GM23338 (cell line): Measurements from ENCODE around the gene SNRPD3. TPM values are rescaled to one million over a fixed set of nuclear protein-coding genes. Genes with fewer than 3 reads are reported as not detected.

Experiments
- ATAC-seq: fragments of 200-7000 bp; cut with Tn5 transposase; 3 replicates; pipeline ENCODE4 v1.9.1; 2020
- DNase-seq: peaks from one replicate; pipeline ENCODE4 v3.0.0-alpha.2; 2015; ENCODE audit warnings: low spot score
- H2AFZ ChIP-seq: fragments of 200-600 bp; sonication (generic); 2 replicates; pipeline ENCODE4 v1.8.0; 2016; ENCODE audit warnings: antibody characterized with exemption, mild to moderate bottlenecking, moderate library complexity
- H3F3A ChIP-seq: fragments of 200-600 bp; sonication (generic); replicated peaks from 2 replicates; pipeline ENCODE4 v1.8.0; 2017; ENCODE audit warnings: antibody characterized with exemption, mixed run types, low read depth
- H3K27ac ChIP-seq: fragments of 200-600 bp; sonication (generic); 2 replicates; pipeline ENCODE4 v1.6.1; 2016; ENCODE audit warnings: low read depth
- H3K27me3 ChIP-seq: fragments of 200-600 bp; sonication (generic); 2 replicates; pipeline ENCODE4 v1.8.0; 2016; ENCODE audit warnings: mild to moderate bottlenecking, mixed run types, moderate library complexity; ENCODE audit not compliant: insufficient read depth
- H3K36me3 ChIP-seq: fragments of 200-600 bp; sonication (generic); 2 replicates; pipeline ENCODE4 v1.8.0; 2016; ENCODE audit warnings: mild to moderate bottlenecking; ENCODE audit not compliant: insufficient read depth
- H3K4me1 ChIP-seq: fragments of 200-600 bp; sonication (generic); 2 replicates; pipeline ENCODE4 v1.8.0; 2016; ENCODE audit warnings: mild to moderate bottlenecking, moderate library complexity; ENCODE audit not compliant: insufficient read depth
- H3K4me2 ChIP-seq: fragments of 200-600 bp; sonication (generic); 2 replicates; pipeline ENCODE4 v1.7.1; 2017; ENCODE audit warnings: mixed run types
- H3K4me3 ChIP-seq: fragments of 200-600 bp; sonication (generic); 2 replicates; pipeline ENCODE4 v1.6.1; 2016; ENCODE audit warnings: mixed run types
- H3K79me2 ChIP-seq: fragments of 200-600 bp; sonication (generic); replicated peaks from 2 replicates; pipeline ENCODE4 v1.8.0; 2017; ENCODE audit warnings: mild to moderate bottlenecking; ENCODE audit not compliant: insufficient read depth
- H3K9me2 ChIP-seq: fragments of 200-600 bp; sonication (generic); 2 replicates; pipeline ENCODE4 v1.8.0; 2017; ENCODE audit not compliant: insufficient read depth
- H4K20me1 ChIP-seq: fragments of 200-600 bp; sonication (generic); replicated peaks from 2 replicates; pipeline ENCODE4 v1.8.0; 2017; ENCODE audit warnings: mild to moderate bottlenecking; ENCODE audit not compliant: insufficient read depth
- H3K27ac Mint-ChIP-seq: 2 replicates; pipeline ENCODE4 v1.8.0; 2020; ENCODE audit warnings: inconsistent platforms, mild to moderate bottlenecking, moderate library complexity, mixed read lengths
- H3K27me3 Mint-ChIP-seq: 3 replicates; pipeline ENCODE4 v1.8.0; 2022; ENCODE audit warnings: low read depth, mild to moderate bottlenecking, moderate library complexity, mixed read lengths, inconsistent platforms; ENCODE audit not compliant: insufficient read depth, poor library complexity
- H3K36me3 Mint-ChIP-seq: 3 replicates; pipeline ENCODE4 v1.8.0; 2021; ENCODE audit warnings: low read depth, mild to moderate bottlenecking, inconsistent platforms, moderate library complexity, mixed read lengths
- H3K4me1 Mint-ChIP-seq: 3 replicates; pipeline ENCODE4 v1.8.0; 2020; ENCODE audit warnings: mild to moderate bottlenecking, inconsistent platforms, mixed read lengths
- H3K4me3 Mint-ChIP-seq: 3 replicates; pipeline ENCODE4 v1.8.0; 2021; ENCODE audit warnings: moderate library complexity, mild to moderate bottlenecking, inconsistent platforms, mixed read lengths
- H3K9me3 Mint-ChIP-seq: 3 replicates; pipeline ENCODE4 v1.8.0; 2020; ENCODE audit warnings: moderate library complexity, mild to moderate bottlenecking, inconsistent platforms, mixed read lengths
- CREB1 ChIP-seq: fragments of 250-450 bp; sonication (Bioruptor Pico); IDR thresholded peaks from 2 replicates; pipeline ENCODE4 v1.5.0; 2020; ENCODE audit warnings: low read depth, mild to moderate bottlenecking, moderate library complexity
- CTCF ChIP-seq, 2 experiments: fragments of 200-600 bp in 1 of 2; sonication (generic) in 1 of 2; conservative IDR thresholded peaks; 2 replicates each; pipeline versions ENCODE4 v1.5.1 to v1.6.1; 2016 to 2017; ENCODE audit warnings: antibody characterized with exemption in 2 of 2, low read depth in 2 of 2, mild to moderate bottlenecking in 2 of 2, moderate library complexity in 1 of 2
- ETS1 ChIP-seq: IDR thresholded peaks from 2 replicates; pipeline ENCODE4 v1.6.1; 2016; ENCODE audit warnings: antibody characterized with exemption
- REST ChIP-seq: IDR thresholded peaks from one replicate; pipeline ENCODE4 v1.6.1; 2018; ENCODE audit warnings: antibody characterized with exemption; ENCODE audit not compliant: unreplicated experiment
- polyA plus RNA-seq: library from polyadenylated mRNA; unstranded; fragments of >200 nt; fragmentation: Nextera tagmentation; extraction: Ambion mirVana; gene quantifications from 2 replicates; pipeline ENCODE4 v1.2.1, GENCODE V29; 2016
- total RNA-seq: library from RNA; depleted of rRNA; stranded (reverse); fragments of >200 nt; shearing (Covaris generic); gene quantifications from 2 replicates; pipeline ENCODE4 v1.2.3, GENCODE V29; 2014

Gene SNRPD3
- total and polyA plus RNA-seq, 2 experiments from 2014 or later, result 314 to 375 TPM

GRCh38 chr22:24566899-24567511 is 11.2 kb downstream of the SNRPD3 start:
- Histone ChIP-seq H4K20me1 (peaks cover 56% of the 10 kb centered on the region), H3K79me2 (peaks cover 66% of the 10 kb centered on the region), H2AFZ (no peak overlapping the region), H3K4me2 (no peak overlapping the region), H3K4me1 (no peaks in the 10 kb centered on the region), H3K27ac (no peak overlapping the region), H3K4me3 (no peak overlapping the region), H3F3A (0 out of 2 replicates have a peak, but pooled peaks cover 5% of the 10 kb centered on the region), H3K27me3 (no peaks in the 10 kb centered on the region), H3K9me2 (no peaks in the 10 kb centered on the region), H3K36me3 (peaks cover 38% of the 10 kb centered on the region)
- H3K27me3 Mint-ChIP-seq, result no peaks in the 10 kb centered on the region
- DNase-seq (no peak), ATAC-seq (no peak)
- TF ChIP-seq CTCF (conservative IDR thresholded peaks at IDR 0.05; ENCODE audit: low read depth in 2 of 2) (no peak), ETS1 (no peak), CREB1 (CRISPR knock-in tag) (no peak)
- no peaks in the 10 kb centered on the region for H3K4me1 Mint-ChIP-seq
- peaks cover 64% of the 10 kb centered on the region for H3K36me3 Mint-ChIP-seq
- no peak overlapping the region for H3K4me3 Mint-ChIP-seq
- H3K27ac Mint-ChIP-seq, result no peak overlapping the region; the same call in 1 of the 2 replicates
- no peaks in the 10 kb centered on the region for H3K9me3 Mint-ChIP-seq

- H3K4me1 Mint-ChIP-seq, result no peaks in the 10 kb centered on the region
- Histone ChIP-seq H3K27ac (no peak overlapping the region), H3K4me1 (no peaks in the 10 kb centered on the region), H3K4me2 (no peak overlapping the region), H3K4me3 (no peak overlapping the region), H3K36me3 (peaks cover 39% of the 10 kb centered on the region), H3F3A (0 out of 2 replicates have a peak, but pooled peaks cover 6% of the 10 kb centered on the region), H2AFZ (no peak overlapping the region), H4K20me1 (peaks cover 50% of the 10 kb centered on the region), H3K9me2 (no peaks in the 10 kb centered on the region), H3K27me3 (no peaks in the 10 kb centered on the region), H3K79me2 (peaks cover 60% of the 10 kb centered on the region)
- H3K27ac Mint-ChIP-seq, result no peak overlapping the region
- peaks cover 2% of the 10 kb centered on the region for H3K27me3 Mint-ChIP-seq
- DNase-seq, result no peak
- H3K36me3 Mint-ChIP-seq, result peaks cover 67% of the 10 kb centered on the region
- no peak overlapping the region for H3K4me3 Mint-ChIP-seq
- no peak for ATAC-seq
- no peak for TF ChIP-seq REST
- no peaks in the 10 kb centered on the region for H3K9me3 Mint-ChIP-seq
These were observed 11.9 kb downstream of the SNRPD3 start for GRCh38 chr22:24567668-24568067.
